Activated B cell treated with CpG ODN at 0.5 μM for 24 hours (primary cell): ENCODE results near the gene PLCB2. TPM values are rescaled to one million over a fixed set of nuclear protein-coding genes. Genes with fewer than 3 reads are reported as not detected.

ENCODE experiments used
- ATAC-seq: fragments of 200-7000 bp; cut with Tn5 transposase; one replicate; pipeline ENCODE4 v1.10.0; 2021; ENCODE audit warnings: low read depth, mild to moderate bottlenecking, moderate library complexity
- CTCF ChIA-PET: fragments of 350-600 bp; sonication (Branson Sonifier 250); formaldehyde crosslinking; loops from one replicate; lab custom pipeline; 2021; ENCODE audit warnings: antibody characterized with exemption; lab: Charles Lee
- POLR2A ChIA-PET: fragments of 350-600 bp; sonication (Branson Sonifier 250); formaldehyde crosslinking; loops from one replicate; lab custom pipeline; 2021; ENCODE audit warnings: antibody characterized with exemption; lab: Charles Lee
- DNase-seq: peaks from one replicate; pipeline ENCODE4 v3.0.0; 2022
- H3K27ac Mint-ChIP-seq: one replicate; pipeline ENCODE4 v1.8.0; 2020; ENCODE audit warnings: mixed read lengths
- H3K27me3 Mint-ChIP-seq: one replicate; pipeline ENCODE4 v1.8.0; 2021; ENCODE audit warnings: mixed read lengths
- H3K36me3 Mint-ChIP-seq: one replicate; pipeline ENCODE4 v1.8.0; 2021; ENCODE audit warnings: low read depth, mixed read lengths
- H3K4me1 Mint-ChIP-seq: one replicate; pipeline ENCODE4 v1.8.0; 2021; ENCODE audit warnings: mixed read lengths
- H3K4me3 Mint-ChIP-seq: one replicate; pipeline ENCODE4 v1.8.0; 2020; ENCODE audit warnings: mild to moderate bottlenecking, mixed read lengths
- H3K9me3 Mint-ChIP-seq: one replicate; pipeline ENCODE4 v1.8.0; 2020; ENCODE audit warnings: mixed read lengths
- CTCF ChIP-seq: fragments of 200-600 bp; IDR thresholded peaks from one replicate; pipeline ENCODE4 v1.8.0; 2022; ENCODE audit warnings: antibody characterized with exemption, mild to moderate bottlenecking
- intact Hi-C: fragments of 100-400 bp; cut with micrococcal nuclease; formaldehyde crosslinking; loops from one replicate; pipeline ENCODE4 v1.15.1; 2024
- total RNA-seq: library from RNA; stranded (reverse); gene quantifications from 2 replicates; pipeline ENCODE4 v1.2.3, GENCODE V29; 2022

Gene PLCB2
- total RNA-seq, 1 donor from 2014 or later, result 126 TPM

GRCh38 chr15:40334541-40334940 lies 26.8 kb upstream of the PLCB2 start:
- no peaks in the 10 kb centered on the region for H3K36me3 Mint-ChIP-seq
- no peak for ATAC-seq
- intact Hi-C loops, result no loop called here

GRCh38 chr15:40333922-40334492 lies 26.3 kb upstream of the PLCB2 start:
- H3K4me3 Mint-ChIP-seq, result peak overlapping the region; percentile 29
- TF ChIP-seq CTCF, result no peak

More at GRCh38 chr15:40334541-40334940, 26.8 kb upstream of the PLCB2 start:
- ChIA-PET POLR2A (interaction anchor here (1.6 to 2.5 kb wide), 2 partner anchors 9 to 11 kb away, joined by 5 to 10 read pairs; partner anchors contain the start of gene INAFM2), CTCF (interaction anchor here (1.4 to 13.8 kb wide), 5 partner anchors 9 to 87 kb away, joined by 5 to 310 read pairs (median 6); partner anchors contain the start of genes INAFM2 and PLCB2)
- TF ChIP-seq CTCF, result no peak
- DNase-seq, result no peak
- Mint-ChIP-seq H3K27me3 (no peaks in the 10 kb centered on the region), H3K27ac (no peak overlapping the region), H3K4me3 (no peak overlapping the region), H3K9me3 (no peaks in the 10 kb centered on the region), H3K4me1 (peaks cover 29% of the 10 kb centered on the region)

GRCh38 chr15:40332113-40332781 lies 24.5 kb upstream of the PLCB2 start:
- intact Hi-C loops, result no loop called here
- Mint-ChIP-seq H3K27me3 (no peaks in the 10 kb centered on the region), H3K9me3 (no peaks in the 10 kb centered on the region), H3K4me3 (no peak overlapping the region), H3K4me1 (peaks cover 25% of the 10 kb centered on the region), H3K27ac (no peak overlapping the region), H3K36me3 (no peaks in the 10 kb centered on the region)
- POLR2A ChIA-PET, result interaction anchor here (0.5 to 1.6 kb wide), 4 partner anchors 9 to 257 kb away, joined by 3 read pairs; no protein-coding TSS in a partner anchor
- TF ChIP-seq CTCF, result no peak
- no peak for DNase-seq
- no peak for ATAC-seq
- CTCF ChIA-PET, result interaction anchor here (1.1 to 8.6 kb wide), 3 partner anchors 9 to 53 kb away, joined by 4 to 36 read pairs (median 5); no protein-coding TSS in a partner anchor

More at GRCh38 chr15:40333922-40334492, 26.3 kb upstream of the PLCB2 start:
- intact Hi-C loops, result loop anchor here (1.0 kb wide), 1 partner anchor 11 kb away; the partner anchor contains the start of gene INAFM2
- CTCF ChIA-PET, result interaction anchor here (1.4 to 13.8 kb wide), 5 partner anchors 8 to 88 kb away, joined by 5 to 310 read pairs (median 6); partner anchors contain the start of genes INAFM2 and PLCB2
- H3K9me3 Mint-ChIP-seq, result no peaks in the 10 kb centered on the region
- H3K36me3 Mint-ChIP-seq, result no peaks in the 10 kb centered on the region
- H3K27ac Mint-ChIP-seq, result no peak overlapping the region
- peak; percentile 48 for ATAC-seq
- DNase-seq, result no peak
- no peaks in the 10 kb centered on the region for H3K27me3 Mint-ChIP-seq
- peaks cover 29% of the 10 kb centered on the region for H3K4me1 Mint-ChIP-seq
- POLR2A ChIA-PET, result interaction anchor here (1.6 to 2.5 kb wide), 2 partner anchors 9 to 11 kb away, joined by 5 to 10 read pairs; partner anchors contain the start of gene INAFM2

- no peak overlapping the region for H3K4me3 Mint-ChIP-seq
- no peaks in the 10 kb centered on the region for H3K9me3 Mint-ChIP-seq
- ATAC-seq, result no peak
- intact Hi-C loops, result no loop called here
- POLR2A ChIA-PET, result interaction anchor here (0.6 to 1.6 kb wide), 4 partner anchors 9 to 599 kb away, joined by 3 to 6 read pairs (median 3); no protein-coding TSS in a partner anchor
- H3K36me3 Mint-ChIP-seq, result no peaks in the 10 kb centered on the region
- TF ChIP-seq CTCF, result no peak
- H3K27me3 Mint-ChIP-seq, result no peaks in the 10 kb centered on the region
- no peak for DNase-seq
- no peak overlapping the region for H3K27ac Mint-ChIP-seq
- peaks cover 20% of the 10 kb centered on the region for H3K4me1 Mint-ChIP-seq
- CTCF ChIA-PET, result interaction anchor here (1.1 to 8.6 kb wide), 3 partner anchors 9 to 52 kb away, joined by 4 to 36 read pairs (median 5); no protein-coding TSS in a partner anchor
These were observed 23.9 kb upstream of the PLCB2 start for GRCh38 chr15:40331637-40332036.
